ENCODE data around the gene MAP3K5.
"Not testable (repeated sequence)": the region's sequence is repeated elsewhere in the genome, so short reads cannot be mapped to it uniquely, and the experiment has no call there.

The MAP3K5 gene

DNA sequence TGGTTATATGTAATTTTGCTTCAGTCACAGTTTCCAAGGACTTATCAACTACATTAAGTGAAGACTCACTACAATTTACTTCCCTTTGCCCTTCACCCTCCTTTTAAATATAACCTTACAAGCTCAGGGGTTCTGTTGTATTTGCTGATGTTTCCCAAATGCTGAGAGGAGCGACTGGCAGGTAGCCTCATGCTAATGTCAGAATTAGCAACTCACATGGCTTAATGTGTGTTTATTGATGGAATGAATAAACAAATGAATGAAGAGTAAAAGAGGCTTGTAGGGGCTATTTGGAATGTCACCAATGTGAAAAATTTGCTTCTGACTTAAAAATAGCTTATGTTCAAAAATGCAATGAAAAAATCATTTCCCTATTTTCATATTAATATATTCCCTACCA, 200.7 kb downstream of the MAP3K5 start:
- DNase-seq (ENCODE audit: insufficient read length, low spot score): no peak
- FAIRE-seq: no peak
- TF ChIP-seq, protein P1, sequence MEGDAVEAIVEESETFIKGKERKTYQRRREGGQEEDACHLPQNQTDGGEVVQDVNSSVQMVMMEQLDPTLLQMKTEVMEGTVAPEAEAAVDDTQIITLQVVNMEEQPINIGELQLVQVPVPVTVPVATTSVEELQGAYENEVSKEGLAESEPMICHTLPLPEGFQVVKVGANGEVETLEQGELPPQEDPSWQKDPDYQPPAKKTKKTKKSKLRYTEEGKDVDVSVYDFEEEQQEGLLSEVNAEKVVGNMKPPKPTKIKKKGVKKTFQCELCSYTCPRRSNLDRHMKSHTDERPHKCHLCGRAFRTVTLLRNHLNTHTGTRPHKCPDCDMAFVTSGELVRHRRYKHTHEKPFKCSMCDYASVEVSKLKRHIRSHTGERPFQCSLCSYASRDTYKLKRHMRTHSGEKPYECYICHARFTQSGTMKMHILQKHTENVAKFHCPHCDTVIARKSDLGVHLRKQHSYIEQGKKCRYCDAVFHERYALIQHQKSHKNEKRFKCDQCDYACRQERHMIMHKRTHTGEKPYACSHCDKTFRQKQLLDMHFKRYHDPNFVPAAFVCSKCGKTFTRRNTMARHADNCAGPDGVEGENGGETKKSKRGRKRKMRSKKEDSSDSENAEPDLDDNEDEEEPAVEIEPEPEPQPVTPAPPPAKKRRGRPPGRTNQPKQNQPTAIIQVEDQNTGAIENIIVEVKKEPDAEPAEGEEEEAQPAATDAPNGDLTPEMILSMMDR (IDR thresholded peaks at IDR 0.05; ENCODE audit: insufficient read depth, missing control alignments): no peak

DNA sequence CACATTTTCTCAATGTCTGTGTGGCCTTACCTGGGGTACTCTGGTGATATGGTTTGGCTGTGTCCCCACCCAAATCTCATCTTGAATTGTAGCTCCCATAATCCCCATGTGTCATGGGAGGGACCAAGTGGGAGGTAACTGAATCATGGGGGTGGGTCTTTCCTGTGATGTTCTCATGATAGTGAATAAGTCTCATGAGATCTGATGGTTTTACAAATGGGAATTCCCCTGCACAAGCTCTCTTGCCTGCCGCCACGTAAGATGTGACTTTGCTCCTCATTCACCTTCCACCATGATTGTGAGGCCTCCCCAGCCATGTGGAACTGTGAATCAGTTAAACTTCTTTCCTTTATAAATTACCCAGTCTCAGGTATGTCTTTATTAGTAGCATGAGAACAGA, 201.4 kb downstream of the MAP3K5 start:
- FAIRE-seq; DNase-seq (ENCODE audit: insufficient read length, low spot score): not testable (repeated sequence)

DNA sequence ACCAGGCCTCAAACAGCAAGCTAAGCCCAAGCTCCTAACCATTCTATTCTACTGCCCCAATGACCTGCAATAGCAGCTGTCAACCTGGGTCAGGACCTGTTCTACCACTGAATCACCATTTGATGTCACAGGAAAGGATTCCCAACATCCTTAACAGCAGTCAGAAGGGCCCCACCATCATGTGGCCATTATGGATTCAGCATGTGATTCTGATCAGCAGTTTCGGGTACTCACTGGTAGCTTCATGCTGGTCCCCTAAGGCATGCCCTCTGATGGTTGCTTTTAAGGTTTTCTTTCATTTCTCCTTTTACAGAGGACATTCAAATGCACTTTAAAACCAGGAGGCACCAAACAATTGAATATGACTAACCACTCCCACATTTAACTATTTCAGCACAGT, 204.8 kb downstream of the MAP3K5 start:
- no peak for FAIRE-seq
- TF ChIP-seq, protein P1 (IDR thresholded peaks at IDR 0.05; ENCODE audit: insufficient read depth, missing control alignments): no peak
- DNase-seq (ENCODE audit: insufficient read length, low spot score): no peak

DNA sequence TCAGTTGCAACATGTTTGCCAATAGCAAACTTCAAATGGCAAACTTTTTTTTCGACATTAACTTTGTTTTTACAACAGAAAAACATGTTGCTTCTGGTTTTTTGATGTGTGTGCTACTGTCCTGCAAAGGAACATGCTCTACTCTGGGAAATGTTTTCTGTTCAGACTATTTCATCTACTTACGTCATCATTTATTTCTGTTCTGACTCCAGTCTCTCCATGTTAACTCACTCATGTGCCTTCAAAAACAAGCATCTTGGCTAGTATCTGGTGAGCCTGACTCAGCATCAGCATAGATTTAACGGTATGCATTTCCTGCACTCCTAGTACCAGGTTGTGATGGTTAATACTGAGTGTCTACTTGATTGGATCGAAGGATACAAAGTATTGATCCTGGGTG, 206.0 kb downstream of the MAP3K5 start:
- DNase-seq (ENCODE audit: insufficient read length, low spot score): no peak
- TF ChIP-seq, protein P1 (IDR thresholded peaks at IDR 0.05; ENCODE audit: insufficient read depth, missing control alignments): no peak
- no peak for FAIRE-seq

DNA sequence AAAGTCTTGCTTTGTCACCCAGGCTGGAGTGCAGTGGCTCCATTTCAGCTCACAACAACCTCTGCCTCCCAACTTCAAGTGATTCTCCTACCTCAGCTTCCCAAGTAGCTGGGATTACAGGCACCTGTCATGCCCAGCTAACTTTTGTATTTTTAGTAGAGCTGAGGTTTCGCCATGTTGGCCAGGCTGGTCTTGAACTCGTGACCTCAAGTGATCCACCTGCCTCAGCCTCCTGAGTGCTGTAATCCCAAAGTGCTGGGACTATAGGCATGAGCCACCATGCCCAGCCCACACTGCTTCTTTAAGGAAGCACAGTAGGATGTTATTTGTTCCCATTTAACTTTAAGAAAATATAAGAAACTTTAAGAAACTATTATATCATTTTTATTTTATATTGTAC, 206.8 kb downstream of the MAP3K5 start:
- DNase-seq (ENCODE audit: insufficient read length, low spot score); FAIRE-seq: not testable (repeated sequence)

DNA sequence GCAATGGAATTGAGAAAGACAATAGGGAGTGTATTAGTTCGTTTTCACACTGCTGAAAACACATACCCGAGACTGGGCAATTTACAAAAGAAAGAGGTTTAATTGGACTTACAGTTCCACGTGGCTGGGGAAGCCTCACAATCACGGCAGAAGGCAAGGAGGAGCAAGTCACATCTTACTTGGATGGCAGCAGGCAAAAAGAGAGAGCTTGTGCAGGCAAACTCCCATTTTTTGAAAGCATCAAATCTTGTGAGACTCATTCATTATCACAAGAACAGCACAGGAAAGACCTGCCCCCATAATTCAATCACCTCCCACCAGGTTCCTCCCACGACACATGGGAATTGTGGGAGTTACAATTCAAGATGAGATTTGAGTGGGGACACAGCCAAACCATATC, 208.0 kb downstream of the MAP3K5 start:
- not testable (repeated sequence) for DNase-seq (ENCODE audit: insufficient read length, low spot score); FAIRE-seq

DNA sequence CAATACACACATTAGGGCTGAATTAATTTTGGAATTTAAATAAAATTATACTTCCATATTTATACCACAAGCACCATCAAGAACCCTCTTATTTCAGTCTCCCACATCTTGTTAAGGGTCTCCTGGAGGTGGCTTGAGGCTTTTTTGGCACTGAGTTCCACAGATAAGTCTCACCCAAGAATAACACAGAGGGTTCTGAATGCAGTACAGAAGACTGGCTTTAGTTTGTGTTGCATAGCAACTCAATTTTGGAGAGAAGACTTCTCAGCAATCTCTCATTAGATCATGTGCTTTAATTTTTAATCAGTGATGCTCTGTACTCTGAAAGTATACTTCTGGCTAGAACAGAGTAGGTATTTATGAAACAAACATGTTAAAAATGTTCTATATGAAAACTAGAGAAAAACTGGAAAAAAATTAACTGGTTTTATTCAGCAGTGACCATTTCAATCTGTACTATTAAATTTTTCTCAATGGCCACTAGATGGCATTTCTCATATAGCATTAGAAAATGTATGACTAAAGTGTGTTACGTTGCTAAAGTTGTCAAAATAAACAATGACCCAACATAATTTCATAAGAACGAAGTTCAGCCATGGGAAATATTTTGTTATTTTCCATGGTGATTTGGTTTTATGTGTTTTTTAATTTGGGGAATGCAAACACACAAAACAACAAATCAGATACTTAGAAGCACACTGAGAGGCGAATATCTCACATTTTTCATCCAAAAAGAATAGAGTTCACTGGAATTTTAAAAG, 209.4 kb downstream of the MAP3K5 start:
- TF ChIP-seq, protein P1 (IDR thresholded peaks at IDR 0.05; ENCODE audit: insufficient read depth, missing control alignments): peak; percentile 60
- FAIRE-seq (peak; percentile 88), DNase-seq (ENCODE audit: insufficient read length, low spot score) (no peak)

DNA sequence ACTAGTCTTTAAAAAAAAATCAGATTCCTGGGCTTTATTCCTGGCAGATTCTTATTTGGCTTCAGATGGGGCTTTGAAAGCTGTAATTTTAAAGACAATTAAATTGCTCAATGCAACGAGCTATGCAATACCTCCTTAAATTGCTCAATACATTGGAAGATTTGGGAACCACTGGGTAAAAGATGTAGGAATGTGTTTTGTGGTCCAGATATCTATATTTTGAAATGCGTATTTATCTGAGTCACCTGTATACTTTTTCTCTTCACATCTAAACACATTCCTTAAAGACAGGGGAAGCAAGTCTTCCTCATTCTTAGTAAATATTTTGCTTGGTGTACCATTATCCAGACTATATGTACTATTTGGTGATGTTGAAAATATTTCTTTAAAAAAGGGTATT, 212.5 kb downstream of the MAP3K5 start:
- DNase-seq (ENCODE audit: insufficient read length, low spot score) (no peak), FAIRE-seq (no peak)
- TF ChIP-seq, protein P1 (IDR thresholded peaks at IDR 0.05; ENCODE audit: insufficient read depth, missing control alignments): no peak

DNA sequence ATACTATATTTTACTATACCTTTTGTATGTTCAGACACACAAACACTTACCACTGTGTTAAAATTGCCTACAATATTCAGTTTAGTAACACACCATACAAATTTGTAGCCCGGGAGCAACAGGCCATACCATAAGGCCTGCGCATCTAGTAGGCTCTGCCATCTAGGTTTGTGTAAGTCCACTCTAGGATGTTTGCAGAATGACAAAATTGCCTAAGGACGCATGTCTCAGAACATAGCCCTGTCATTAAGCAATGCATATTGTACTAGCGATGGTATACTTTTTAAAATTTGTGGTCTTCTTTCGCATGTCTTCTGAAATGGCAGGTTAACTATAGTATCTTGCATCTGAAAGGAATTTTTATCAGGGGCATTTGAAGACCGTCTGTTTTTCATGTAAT, 215.5 kb downstream of the MAP3K5 start:
- FAIRE-seq (no peak), DNase-seq (ENCODE audit: insufficient read length, low spot score) (no peak)
- TF ChIP-seq, protein P1 (IDR thresholded peaks at IDR 0.05; ENCODE audit: insufficient read depth, missing control alignments): no peak

All from D721Med (cell line).